Astrocyte (in vitro differentiated cells and primary cell): ENCODE measurements around the gene ACTL8.

Source experiments
- CTCF ChIP-seq: IDR thresholded peaks from 2 replicates; pipeline ENCODE4 v1.5.1; 2011; ENCODE audit warnings: low read depth, mild to moderate bottlenecking, inconsistent platforms, low read length, moderate library complexity; ENCODE audit not compliant: insufficient read depth
- EZH2 ChIP-seq: IDR thresholded peaks from 2 replicates; pipeline ENCODE4 v1.6.1; 2012; ENCODE audit warnings: mild to moderate bottlenecking, low read length, inconsistent platforms; ENCODE audit not compliant: insufficient read depth

- TF ChIP-seq CTCF (no peak), EZH2 (no peak)
These were observed 120.7 kb downstream of the ACTL8 start for GRCh38 chr1:17875882-17876280.
